ENCODE measurements around the gene RABGAP1L. TPM values are rescaled to one million over a fixed set of nuclear protein-coding genes. Genes with fewer than 3 reads are reported as not detected.

The RABGAP1L gene
- total and polyA plus RNA-seq, 10 of the 15 experiments (the other 5 are each of a cell fraction or from before 2014, with no cell fraction given), result 5.8 to 194 (median 113) TPM

DNA sequence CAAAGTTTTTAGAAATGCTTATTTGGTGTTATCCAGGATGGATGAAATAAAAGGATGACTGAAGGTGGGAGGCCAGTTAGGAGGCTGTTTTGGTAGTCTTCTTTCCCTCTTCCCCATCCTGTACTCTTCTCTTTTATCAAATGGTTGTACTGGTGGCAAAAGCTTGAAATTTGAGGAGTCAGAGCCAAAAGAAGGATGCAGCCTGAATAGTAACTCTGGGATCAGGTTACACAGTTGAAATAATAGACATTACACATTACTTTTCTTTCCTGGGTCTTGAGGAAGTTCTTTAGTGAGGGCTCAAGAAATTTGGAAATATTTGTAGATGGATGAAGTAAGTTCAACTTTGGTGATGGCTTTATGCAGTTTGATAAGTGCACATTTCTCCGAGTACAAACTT is 397.1 kb downstream of the RABGAP1L start:
- SMC1A ChIA-PET (ENCODE audit: uncharacterized antibody, unreplicated experiment), result no interaction called here
- Histone ChIP-seq H3K4me1 (ENCODE audit: control insufficient read depth, insufficient read depth, low read length) (no peaks in the 10 kb centered on the region), H3K9ac (ENCODE audit: control insufficient read depth, insufficient read depth, low read length) (no peak overlapping the region), H3K4me2 (ENCODE audit: control insufficient read depth, insufficient read depth) (no peak overlapping the region), H3K27me3 (replicated peaks in 1 of 2; ENCODE audit: control insufficient read depth in 2 of 2, insufficient read depth in 2 of 2, low read length in 1 of 2) (no peaks in the 10 kb centered on the region), H2AFZ (ENCODE audit: control insufficient read depth, low read depth, low read length) (no peak overlapping the region), H3K79me2 (ENCODE audit: control insufficient read depth, insufficient read depth, low read length) (no peaks in the 10 kb centered on the region), H4K20me1 (ENCODE audit: control insufficient read depth, insufficient read depth) (no peaks in the 10 kb centered on the region), H3K9me3 (replicated peaks; ENCODE audit: control insufficient read depth, insufficient read depth, low read length) (no peaks in the 10 kb centered on the region; the same call in 1 of the 3 replicates), H3K36me3 (ENCODE audit: control insufficient read depth in 2 of 2, insufficient read depth in 2 of 2, low read length in 1 of 2) (no peaks in the 10 kb centered on the region), H3K4me3 (no peak overlapping the region), H3K27ac (ENCODE audit: control insufficient read depth, insufficient read depth) (no peak overlapping the region)
- intact Hi-C loops (cut with micrococcal nuclease; ENCODE audit: unreplicated experiment), result no loop called here
- CTCF ChIA-PET, result no interaction called here
- in situ Hi-C loops (cut with MboI), result no loop called here
- FAIRE-seq, result no peak
- RAD21 ChIA-PET (ENCODE audit: unreplicated experiment), result no interaction called here
- BruUV-seq (replicated peaks), result no TSS peak
- ATAC-seq, result no peak
- DNase-seq (ENCODE audit: low read depth, low spot score), result no peak
- WGBS (ENCODE audit: insufficient coverage, insufficient replicate concordance, low lambda C conversion rate, missing lambda C conversion rate), result 96% methylated on average over 1 of the region's 1 CpG
- POLR2A ChIA-PET, result no interaction called here
- TF ChIP-seq MTA3 (IDR thresholded peaks at IDR 0.05; ENCODE audit: borderline replicate concordance, low read length) (no peak), CEBPB (IDR thresholded peaks at IDR 0.05; ENCODE audit: borderline replicate concordance in 1 of 2, low read depth in 2 of 2, low read length in 2 of 2) (no peak), NFYA (IDR thresholded peaks at IDR 0.05; ENCODE audit: borderline replicate concordance, low read depth, low read length) (no peak), RAD21 (IDR thresholded peaks at IDR 0.05; ENCODE audit: insufficient read depth, low read depth, low read length) (no peak), SREBF2 (IDR thresholded peaks at IDR 0.05; ENCODE audit: low read length) (no peak)
- TF ChIP-seq, protein P1, sequence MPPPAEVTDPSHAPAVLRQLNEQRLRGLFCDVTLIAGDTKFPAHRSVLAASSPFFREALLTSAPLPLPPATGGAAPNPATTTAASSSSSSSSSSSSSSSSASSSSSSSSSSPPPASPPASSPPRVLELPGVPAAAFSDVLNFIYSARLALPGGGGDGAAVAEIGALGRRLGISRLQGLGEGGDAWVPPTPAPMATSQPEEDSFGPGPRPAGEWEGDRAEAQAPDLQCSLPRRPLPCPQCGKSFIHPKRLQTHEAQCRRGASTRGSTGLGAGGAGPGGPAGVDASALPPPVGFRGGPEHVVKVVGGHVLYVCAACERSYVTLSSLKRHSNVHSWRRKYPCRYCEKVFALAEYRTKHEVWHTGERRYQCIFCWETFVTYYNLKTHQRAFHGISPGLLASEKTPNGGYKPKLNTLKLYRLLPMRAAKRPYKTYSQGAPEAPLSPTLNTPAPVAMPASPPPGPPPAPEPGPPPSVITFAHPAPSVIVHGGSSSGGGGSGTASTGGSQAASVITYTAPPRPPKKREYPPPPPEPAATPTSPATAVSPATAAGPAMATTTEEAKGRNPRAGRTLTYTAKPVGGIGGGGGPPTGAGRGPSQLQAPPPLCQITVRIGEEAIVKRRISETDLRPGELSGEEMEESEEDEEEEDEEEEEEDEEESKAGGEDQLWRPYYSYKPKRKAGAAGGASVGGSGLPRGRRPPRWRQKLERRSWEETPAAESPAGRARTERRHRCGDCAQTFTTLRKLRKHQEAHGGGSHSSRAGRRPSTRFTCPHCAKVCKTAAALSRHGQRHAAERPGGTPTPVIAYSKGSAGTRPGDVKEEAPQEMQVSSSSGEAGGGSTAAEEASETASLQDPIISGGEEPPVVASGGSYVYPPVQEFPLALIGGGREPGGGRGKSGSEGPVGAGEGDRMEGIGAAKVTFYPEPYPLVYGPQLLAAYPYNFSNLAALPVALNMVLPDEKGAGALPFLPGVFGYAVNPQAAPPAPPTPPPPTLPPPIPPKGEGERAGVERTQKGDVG (CRISPR knock-in tag; IDR thresholded peaks at IDR 0.05), result no peak

Data from GM12878 (cell line).